ENCODE data around the gene ACSBG1.

ACSBG1 gene

DNA sequence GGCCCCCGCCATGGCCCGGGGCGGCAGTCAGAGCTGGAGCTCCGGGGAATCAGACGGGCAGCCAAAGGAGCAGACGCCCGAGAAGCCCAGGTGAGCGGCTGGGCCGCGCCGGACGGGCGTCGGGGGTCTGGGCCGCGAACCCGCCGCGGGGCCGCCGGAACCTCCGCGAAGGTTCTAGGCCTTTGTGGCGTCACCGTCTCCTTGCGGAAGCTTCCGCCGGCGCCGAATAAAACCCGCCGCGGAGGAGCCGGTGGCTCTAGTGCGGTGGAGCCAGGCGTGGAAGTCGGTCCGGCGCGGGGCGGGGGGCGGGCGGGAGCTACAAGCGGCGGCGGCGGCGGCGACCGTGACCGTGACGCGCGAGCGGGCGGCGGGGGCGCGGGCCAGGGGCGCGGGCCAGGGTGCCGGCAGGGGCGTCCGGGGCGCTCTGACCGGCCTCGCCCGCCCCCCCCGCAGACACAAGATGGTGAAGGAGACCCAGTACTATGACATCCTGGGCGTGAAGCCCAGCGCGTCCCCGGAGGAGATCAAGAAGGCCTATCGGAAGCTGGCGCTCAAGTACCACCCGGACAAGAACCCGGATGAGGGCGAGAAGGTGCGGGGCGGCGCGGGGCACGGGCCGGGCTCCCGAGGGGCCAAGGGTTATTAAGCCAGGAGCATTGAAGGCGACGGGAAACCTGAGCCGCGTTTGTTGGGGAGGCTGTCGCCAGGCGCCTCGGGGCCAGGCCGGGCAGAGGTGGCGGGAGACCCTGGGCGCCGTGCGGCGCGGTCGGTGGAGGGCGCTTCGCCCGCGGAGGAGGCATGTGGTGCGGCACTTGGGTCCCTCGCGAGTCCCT, 30.2 kb upstream of the ACSBG1 start, which contains the start of gene DNAJA4:
Gene DNAJA4 (plus strand): TSS at position 259 of the 833 bp plus-strand sequence. CDS start 202 bp downstream, at position 461.
- ChIA-PET CTCF (interaction anchor here (1.0 to 1.6 kb wide), 5 partner anchors 10 to 178 kb away, joined by 3 to 8 read pairs (median 3); partner anchors contain the start of gene SKIC8), POLR2A (interaction anchor here (0.6 to 2.6 kb wide), 4 partner anchors 133 to 608 kb away, joined by 3 to 7 read pairs (median 4); partner anchors contain the start of genes CHRNA5 and CIB2)
- DNase-seq (ENCODE audit: extremely low spot score), result peak; percentile 72
- TF ChIP-seq, protein P1, sequence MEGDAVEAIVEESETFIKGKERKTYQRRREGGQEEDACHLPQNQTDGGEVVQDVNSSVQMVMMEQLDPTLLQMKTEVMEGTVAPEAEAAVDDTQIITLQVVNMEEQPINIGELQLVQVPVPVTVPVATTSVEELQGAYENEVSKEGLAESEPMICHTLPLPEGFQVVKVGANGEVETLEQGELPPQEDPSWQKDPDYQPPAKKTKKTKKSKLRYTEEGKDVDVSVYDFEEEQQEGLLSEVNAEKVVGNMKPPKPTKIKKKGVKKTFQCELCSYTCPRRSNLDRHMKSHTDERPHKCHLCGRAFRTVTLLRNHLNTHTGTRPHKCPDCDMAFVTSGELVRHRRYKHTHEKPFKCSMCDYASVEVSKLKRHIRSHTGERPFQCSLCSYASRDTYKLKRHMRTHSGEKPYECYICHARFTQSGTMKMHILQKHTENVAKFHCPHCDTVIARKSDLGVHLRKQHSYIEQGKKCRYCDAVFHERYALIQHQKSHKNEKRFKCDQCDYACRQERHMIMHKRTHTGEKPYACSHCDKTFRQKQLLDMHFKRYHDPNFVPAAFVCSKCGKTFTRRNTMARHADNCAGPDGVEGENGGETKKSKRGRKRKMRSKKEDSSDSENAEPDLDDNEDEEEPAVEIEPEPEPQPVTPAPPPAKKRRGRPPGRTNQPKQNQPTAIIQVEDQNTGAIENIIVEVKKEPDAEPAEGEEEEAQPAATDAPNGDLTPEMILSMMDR (IDR thresholded peaks at IDR 0.05; ENCODE audit: control extremely low read depth, extremely low read depth, low read depth, missing control alignments), result peak; percentile 27

DNA sequence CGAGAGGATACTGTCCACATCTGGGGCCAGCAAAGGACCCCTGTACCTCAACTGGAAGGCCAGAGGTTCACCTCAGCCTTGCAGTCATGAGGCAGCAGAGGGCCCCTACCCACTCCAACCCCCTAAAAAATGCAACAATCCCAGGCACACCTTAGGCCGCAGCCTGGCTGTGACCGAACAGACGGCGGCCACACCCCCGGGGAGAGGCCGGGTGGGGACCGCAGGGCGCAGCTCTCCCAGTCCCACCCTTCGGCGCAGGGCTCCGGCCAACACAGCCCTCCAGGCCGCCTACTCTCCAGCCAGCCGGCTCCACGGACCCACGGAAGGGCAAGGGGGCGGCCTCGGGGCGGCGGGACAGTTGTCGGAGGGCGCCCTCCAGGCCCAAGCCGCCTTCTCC, 29.5 kb upstream of the ACSBG1 start:
- ChIA-PET POLR2A (interaction anchor here (0.6 to 2.6 kb wide), 3 partner anchors 133 to 301 kb away, joined by 3 to 7 read pairs (median 4); partner anchors contain the start of genes CHRNA5 and CIB2), CTCF (interaction anchor here (1.3 kb wide), 1 partner anchor 36 kb away, joined by 3 read pairs; the partner anchor contains the start of gene SKIC8)
- TF ChIP-seq, protein P1 (IDR thresholded peaks at IDR 0.05; ENCODE audit: control extremely low read depth, extremely low read depth, low read depth, missing control alignments), result no peak
- DNase-seq (ENCODE audit: extremely low spot score), result no peak

DNA sequence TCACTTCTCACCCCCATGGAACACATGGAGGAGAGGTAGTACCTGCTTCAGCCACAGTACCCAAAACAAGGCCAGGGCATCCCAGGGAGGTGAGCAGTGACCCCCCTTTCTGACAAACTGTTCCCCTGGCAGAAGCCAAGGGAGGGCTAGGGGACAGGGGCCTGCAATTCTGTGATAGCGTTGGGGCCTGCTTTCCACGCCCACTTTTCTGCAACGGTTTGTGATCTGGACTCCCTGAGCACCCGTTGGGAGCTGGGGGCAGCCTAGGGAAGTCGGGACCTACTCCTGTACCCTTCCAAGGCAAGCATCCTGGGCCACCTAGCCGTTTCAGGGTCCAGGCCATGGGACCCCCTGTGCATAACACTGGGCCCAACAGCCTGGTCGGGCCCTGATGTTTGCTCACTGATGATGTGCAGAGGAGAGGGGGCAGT, 29.0 kb upstream of the ACSBG1 start:
- TF ChIP-seq, protein P1 (IDR thresholded peaks at IDR 0.05; ENCODE audit: control extremely low read depth, extremely low read depth, low read depth, missing control alignments), result no peak
- ChIA-PET POLR2A (interaction anchor here (0.6 kb wide), 2 partner anchors 20 to 101 kb away, joined by 4 read pairs; no protein-coding TSS in a partner anchor), CTCF (interaction anchor here (1.2 to 1.3 kb wide), 2 partner anchors 23 to 36 kb away, joined by 3 to 6 read pairs; partner anchors contain the start of gene SKIC8)
- no peak for DNase-seq (ENCODE audit: extremely low spot score)

DNA sequence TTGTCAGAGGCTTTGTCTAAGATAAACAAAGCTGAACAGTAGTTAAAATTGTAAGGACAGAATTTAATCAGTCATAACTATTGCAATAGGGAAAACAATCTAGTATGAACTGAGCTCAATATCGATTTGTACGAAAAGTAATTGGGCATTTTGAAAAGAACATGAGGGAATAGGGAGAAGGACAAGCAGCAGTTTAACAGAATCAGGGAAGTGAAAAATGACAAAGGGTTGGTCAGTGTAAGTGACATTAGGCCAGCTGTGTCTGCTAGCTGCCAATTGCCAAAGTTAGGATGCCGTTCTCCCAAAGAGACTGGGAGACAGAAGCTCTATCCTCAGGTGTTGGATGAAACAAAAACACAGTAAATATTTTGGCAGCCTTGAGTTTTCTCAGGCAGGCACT, 26.7 kb upstream of the ACSBG1 start:
- no peak for DNase-seq (ENCODE audit: extremely low spot score)
- TF ChIP-seq, protein P1 (IDR thresholded peaks at IDR 0.05; ENCODE audit: control extremely low read depth, extremely low read depth, low read depth, missing control alignments), result no peak
- ChIA-PET POLR2A (no interaction called here), CTCF (interaction anchor here (1.0 kb wide), 1 partner anchor 65 kb away, joined by 4 read pairs; no protein-coding TSS in a partner anchor)

DNA sequence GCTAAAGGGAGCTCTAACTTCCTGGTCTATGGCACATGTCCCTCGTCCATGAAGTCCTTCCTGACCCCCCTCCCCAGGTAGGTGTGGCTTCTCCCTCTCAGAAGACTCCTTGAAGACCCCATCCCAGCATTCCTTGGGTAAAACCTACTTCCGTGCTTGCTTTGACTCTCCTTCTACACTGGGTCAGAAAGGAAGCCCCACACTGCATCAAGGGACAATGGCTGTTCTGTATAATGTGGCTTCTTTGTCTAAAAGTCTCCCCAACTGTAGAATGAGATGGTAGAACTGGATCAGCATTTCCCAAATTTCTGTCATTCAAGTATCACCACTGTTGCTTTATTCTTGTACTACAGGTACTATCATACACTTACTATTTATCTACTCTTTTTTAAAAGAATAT, 26.1 kb upstream of the ACSBG1 start:
- TF ChIP-seq, protein P1 (IDR thresholded peaks at IDR 0.05; ENCODE audit: control extremely low read depth, extremely low read depth, low read depth, missing control alignments), result no peak
- no peak for DNase-seq (ENCODE audit: extremely low spot score)
- CTCF ChIA-PET, result interaction anchor here (1.0 to 1.5 kb wide), 2 partner anchors 34 to 65 kb away, joined by 4 to 6 read pairs; no protein-coding TSS in a partner anchor
- POLR2A ChIA-PET, result interaction anchor here (0.7 kb wide), 1 partner anchor 12 kb away, joined by 3 read pairs; no protein-coding TSS in a partner anchor

DNA sequence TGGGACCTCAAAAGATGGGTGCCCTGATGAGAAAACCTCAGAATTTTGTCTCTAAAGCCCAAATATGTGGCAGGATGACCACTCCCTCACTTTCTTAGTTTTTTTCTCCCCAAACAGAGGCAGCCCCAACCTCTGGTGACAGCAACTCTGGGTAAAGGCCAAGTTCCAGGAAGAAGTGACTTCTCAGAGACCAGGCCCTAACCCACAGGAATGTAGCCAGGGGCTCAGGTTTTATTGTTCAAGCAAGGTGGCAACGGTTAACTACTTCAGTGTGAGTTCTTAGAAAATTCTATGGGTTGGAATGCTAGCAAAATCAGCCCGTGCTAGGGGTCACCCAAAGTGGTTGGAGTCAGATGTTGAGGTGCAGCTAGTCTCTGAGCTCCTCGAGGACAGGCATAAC, 24.9 kb upstream of the ACSBG1 start:
- DNase-seq (ENCODE audit: extremely low spot score), result no peak
- CTCF ChIA-PET, result interaction anchor here (1.3 to 1.5 kb wide), 2 partner anchors 17 to 35 kb away, joined by 4 to 6 read pairs; no protein-coding TSS in a partner anchor
- POLR2A ChIA-PET, result no interaction called here
- TF ChIP-seq, protein P1 (IDR thresholded peaks at IDR 0.05; ENCODE audit: control extremely low read depth, extremely low read depth, low read depth, missing control alignments), result no peak

Measured in GM10248 (cell line).